Common myeloid progenitor, CD34-positive (primary cell): Measurements from ENCODE around the gene RAB3IP.

Experiments
- CTCF ChIA-PET: fragments of 350-600 bp; sonication (Branson Sonifier 250); formaldehyde crosslinking; loops from one replicate; lab custom pipeline; 2021; ENCODE audit warnings: antibody characterized with exemption; lab: Charles Lee
- POLR2A ChIA-PET: fragments of 350-600 bp; sonication (Branson Sonifier 250); formaldehyde crosslinking; loops from one replicate; lab custom pipeline; 2021; ENCODE audit warnings: antibody characterized with exemption; lab: Charles Lee
- DNase-seq, 3 donors: peaks; one replicate each; pipeline versions ENCODE4 v3.0.0 to v3.0.0-alpha.2; 2013
- H3K27ac ChIP-seq, 2 experiments: 1 replicate in 1 of 2; 2 replicates in 1 of 2; pipeline ENCODE4 v1.7.0; 2013; ENCODE audit warnings: inconsistent platforms in 2 of 2, low read length in 2 of 2, mild to moderate bottlenecking in 2 of 2, low read depth in 1 of 2, moderate library complexity in 1 of 2; ENCODE audit not compliant: severe bottlenecking in 2 of 2, insufficient read depth in 1 of 2, poor library complexity in 1 of 2
- H3K27me3 ChIP-seq, 5 experiments: replicated peaks in 2 of 5; 1 replicate in 3 of 5; 2 replicates in 2 of 5; pipeline versions ENCODE4 v1.6.1 to v1.7.0; 2013; ENCODE audit warnings: low read length in 4 of 5, mild to moderate bottlenecking in 2 of 5, moderate library complexity in 2 of 5, inconsistent platforms in 1 of 5; ENCODE audit not compliant: insufficient read depth in 5 of 5, control insufficient read depth in 4 of 5
- H3K36me3 ChIP-seq, 4 experiments: 1 replicate in 2 of 4; 2 replicates in 2 of 4; pipeline versions ENCODE4 v1.6.1 to v1.7.0; 2013; ENCODE audit warnings: low read length in 3 of 4, control low read depth in 1 of 4, mild to moderate bottlenecking in 1 of 4; ENCODE audit not compliant: control insufficient read depth in 4 of 4, insufficient read depth in 4 of 4
- H3K4me1 ChIP-seq, 4 experiments: 1 replicate in 3 of 4; 2 replicates in 1 of 4; pipeline versions ENCODE4 v1.6.1 to v1.7.1; 2013; ENCODE audit warnings: low read length in 3 of 4, mild to moderate bottlenecking in 3 of 4, control low read depth in 1 of 4, inconsistent platforms in 1 of 4, moderate library complexity in 1 of 4; ENCODE audit not compliant: control insufficient read depth in 4 of 4, insufficient read depth in 4 of 4; ENCODE audit errors: control extremely low read depth in 1 of 4
- H3K4me3 ChIP-seq, 7 experiments: 1 replicate in 4 of 7; 2 replicates in 3 of 7; pipeline versions ENCODE4 v1.5.1 to v1.7.0; 2013; ENCODE audit warnings: mild to moderate bottlenecking in 7 of 7, low read length in 6 of 7, moderate library complexity in 6 of 7, inconsistent platforms in 2 of 7, low read depth in 2 of 7, control low read depth in 1 of 7; ENCODE audit not compliant: insufficient read depth in 4 of 7, control insufficient read depth in 1 of 7; ENCODE audit errors: extremely low read depth in 1 of 7
- H3K9me3 ChIP-seq, 5 experiments: 1 replicate in 4 of 5; 2 replicates in 1 of 5; pipeline versions ENCODE4 v1.6.1 to v1.7.1; 2013; ENCODE audit warnings: low read length in 4 of 5, mild to moderate bottlenecking in 2 of 5, inconsistent platforms in 1 of 5, low read depth in 1 of 5, moderate library complexity in 1 of 5; ENCODE audit not compliant: control insufficient read depth in 4 of 5, insufficient read depth in 2 of 5; ENCODE audit errors: control extremely low read depth in 1 of 5
- WGBS: methylation state at CpG from one replicate; pipeline ENCODE4 v1.1.5; 2013; ENCODE audit not compliant: insufficient coverage; 5-methylcytosine and 5-hydroxymethylcytosine counted together

The RAB3IP gene

DNA sequence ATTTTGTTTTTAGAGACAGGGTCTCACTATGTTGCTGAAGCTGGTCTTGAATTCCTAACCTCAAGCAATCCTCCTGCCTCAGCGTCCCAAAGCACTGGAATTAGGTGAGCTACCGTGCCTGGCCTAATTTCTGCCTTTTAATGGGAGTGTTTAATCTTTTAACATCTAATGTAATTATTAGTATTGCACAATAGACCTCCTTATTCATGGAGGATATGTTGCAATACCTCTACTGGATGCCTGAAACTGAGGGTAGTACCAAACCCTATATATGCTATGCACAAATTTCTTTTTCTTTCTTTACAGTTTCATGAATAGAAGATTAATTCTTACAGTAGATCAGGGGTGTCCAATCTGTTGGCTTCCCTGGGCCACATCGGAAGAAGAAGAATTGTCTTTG, 134.1 kb downstream of the RAB3IP start:
- no peaks in the 10 kb centered on the region for H3K9me3 ChIP-seq
- no peak overlapping the region for H3K4me3 ChIP-seq
- ChIA-PET POLR2A (no interaction called here), CTCF (interaction anchor here (0.7 to 1.5 kb wide), 2 partner anchors 703 to 707 kb away, joined by 3 read pairs; no protein-coding TSS in a partner anchor)
- no peaks in the 10 kb centered on the region for H3K4me1 ChIP-seq
- no CpG with 5 or more reads among the region's 3 CpGs for WGBS
- H3K27me3 ChIP-seq: peaks cover 0 to 9% (median 2%) of the 10 kb centered on the region in 5 experiments
- H3K27ac ChIP-seq: no peak overlapping the region
- no peak for DNase-seq
- H3K36me3 ChIP-seq: no peaks in the 10 kb centered on the region
